ENCODE results near the gene NT5DC3.

DNA sequence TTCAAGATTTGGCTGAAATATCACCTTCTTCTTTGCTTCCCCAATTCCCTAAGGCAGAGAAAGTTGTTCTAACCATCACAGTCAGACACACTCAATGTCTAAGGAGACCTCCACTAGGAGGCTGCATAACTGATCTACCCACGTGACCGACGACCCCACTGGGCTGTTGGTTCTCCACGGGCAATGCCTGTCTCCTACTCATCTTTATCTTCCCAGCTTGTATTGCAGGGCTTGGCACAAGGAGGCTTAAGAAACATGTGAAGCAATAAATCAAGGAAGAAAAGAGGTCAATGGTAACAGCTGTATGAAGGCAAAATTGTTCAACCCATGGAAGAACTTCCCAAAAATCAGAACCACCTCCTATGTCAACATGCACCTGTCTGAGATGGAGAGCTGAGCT lies 27.1 kb downstream of the NT5DC3 start:
- TF ChIP-seq, protein P1, sequence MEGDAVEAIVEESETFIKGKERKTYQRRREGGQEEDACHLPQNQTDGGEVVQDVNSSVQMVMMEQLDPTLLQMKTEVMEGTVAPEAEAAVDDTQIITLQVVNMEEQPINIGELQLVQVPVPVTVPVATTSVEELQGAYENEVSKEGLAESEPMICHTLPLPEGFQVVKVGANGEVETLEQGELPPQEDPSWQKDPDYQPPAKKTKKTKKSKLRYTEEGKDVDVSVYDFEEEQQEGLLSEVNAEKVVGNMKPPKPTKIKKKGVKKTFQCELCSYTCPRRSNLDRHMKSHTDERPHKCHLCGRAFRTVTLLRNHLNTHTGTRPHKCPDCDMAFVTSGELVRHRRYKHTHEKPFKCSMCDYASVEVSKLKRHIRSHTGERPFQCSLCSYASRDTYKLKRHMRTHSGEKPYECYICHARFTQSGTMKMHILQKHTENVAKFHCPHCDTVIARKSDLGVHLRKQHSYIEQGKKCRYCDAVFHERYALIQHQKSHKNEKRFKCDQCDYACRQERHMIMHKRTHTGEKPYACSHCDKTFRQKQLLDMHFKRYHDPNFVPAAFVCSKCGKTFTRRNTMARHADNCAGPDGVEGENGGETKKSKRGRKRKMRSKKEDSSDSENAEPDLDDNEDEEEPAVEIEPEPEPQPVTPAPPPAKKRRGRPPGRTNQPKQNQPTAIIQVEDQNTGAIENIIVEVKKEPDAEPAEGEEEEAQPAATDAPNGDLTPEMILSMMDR (IDR thresholded peaks at IDR 0.05), result no peak
- no peak for TF ChIP-seq GABPB1 (CRISPR knock-in tag; IDR thresholded peaks at IDR 0.05)
- no peak for TF ChIP-seq ERG (CRISPR knock-in tag; IDR thresholded peaks at IDR 0.05)
- no peak for TF ChIP-seq CREB1 (CRISPR knock-in tag; IDR thresholded peaks at IDR 0.05)
- TF ChIP-seq E2F1 (CRISPR knock-in tag; IDR thresholded peaks at IDR 0.05), result no peak
- no peak for TF ChIP-seq ZNF281 (CRISPR knock-in tag; IDR thresholded peaks at IDR 0.05)
- TF ChIP-seq TEAD4 (CRISPR knock-in tag; IDR thresholded peaks at IDR 0.05), result no peak
- TF ChIP-seq IRF2 (CRISPR knock-in tag; IDR thresholded peaks at IDR 0.05; ENCODE audit: borderline replicate concordance, low read depth), result no peak
- no peak for TF ChIP-seq MAX (CRISPR knock-in tag; IDR thresholded peaks at IDR 0.05)
- no peak for TF ChIP-seq AFF4 (CRISPR knock-in tag; IDR thresholded peaks at IDR 0.05; ENCODE audit: borderline replicate concordance)
- no peak for TF ChIP-seq JUN (CRISPR knock-in tag; IDR thresholded peaks at IDR 0.05)
- TF ChIP-seq, protein P2, sequence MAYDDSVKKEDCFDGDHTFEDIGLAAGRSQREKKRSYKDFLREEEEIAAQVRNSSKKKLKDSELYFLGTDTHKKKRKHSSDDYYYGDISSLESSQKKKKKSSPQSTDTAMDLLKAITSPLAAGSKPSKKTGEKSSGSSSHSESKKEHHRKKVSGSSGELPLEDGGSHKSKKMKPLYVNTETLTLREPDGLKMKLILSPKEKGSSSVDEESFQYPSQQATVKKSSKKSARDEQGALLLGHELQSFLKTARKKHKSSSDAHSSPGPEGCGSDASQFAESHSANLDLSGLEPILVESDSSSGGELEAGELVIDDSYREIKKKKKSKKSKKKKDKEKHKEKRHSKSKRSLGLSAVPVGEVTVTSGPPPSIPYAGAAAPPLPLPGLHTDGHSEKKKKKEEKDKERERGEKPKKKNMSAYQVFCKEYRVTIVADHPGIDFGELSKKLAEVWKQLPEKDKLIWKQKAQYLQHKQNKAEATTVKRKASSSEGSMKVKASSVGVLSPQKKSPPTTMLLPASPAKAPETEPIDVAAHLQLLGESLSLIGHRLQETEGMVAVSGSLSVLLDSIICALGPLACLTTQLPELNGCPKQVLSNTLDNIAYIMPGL (CRISPR knock-in tag; IDR thresholded peaks at IDR 0.05), result no peak

Data from WTC11 (cell line).